ENCODE data around the gene ING1. TPM values are rescaled to one million over a fixed set of nuclear protein-coding genes. Genes with fewer than 3 reads are reported as not detected.

ING1 gene
- total and polyA plus RNA-seq, 2 donors (not counting 1 experiment from before 2014, with no cell fraction given): 29.1 to 34.2 TPM

- POLR2A ChIA-PET: no interaction called here
Measured at GRCh38 chr13:110726726-110727125, 13.2 kb downstream of the ING1 start.

GRCh38 chr13:110731072-110731471 lies 17.6 kb downstream of the ING1 start:
- H2AFZ ChIP-seq (ENCODE audit: insufficient read depth, low read depth, low read length, poor library complexity, severe bottlenecking): no peak overlapping the region
- TF ChIP-seq CTCF (IDR thresholded peaks at IDR 0.05) (no peak), EZH2 (IDR thresholded peaks at IDR 0.05; ENCODE audit: borderline replicate concordance, insufficient read depth, low read depth, low read length, poor library complexity, severe bottlenecking) (no peak)
- H3K27ac ChIP-seq (ENCODE audit: low read length in 2 of 2): no peak overlapping the region
- no peak overlapping the region for H3K4me3 ChIP-seq (ENCODE audit: control extremely low read depth in 1 of 5, extremely low read depth in 1 of 5, insufficient read depth in 1 of 5, low read depth in 2 of 5, low read length in 4 of 5)
- ChIA-PET CTCF (no interaction called here), POLR2A (no interaction called here)
- Mint-ChIP-seq H3K27me3 (no peaks in the 10 kb centered on the region), H3K27ac (no peak overlapping the region), H3K4me1 (peaks cover 25% of the 10 kb centered on the region), H3K9me3 (ENCODE audit: insufficient read depth) (no peaks in the 10 kb centered on the region), H3K4me3 (no peak overlapping the region)
- no peaks in the 10 kb centered on the region for H3K27me3 ChIP-seq (replicated peaks in 1 of 4; ENCODE audit: control extremely low read depth in 1 of 4, control insufficient read depth in 3 of 4, insufficient read depth in 4 of 4, low read length in 3 of 4)
- DNase-seq (no peak), ATAC-seq (ENCODE audit: low read depth) (no peak)
- H3K36me3 ChIP-seq (replicated peaks in 1 of 2; ENCODE audit: control extremely low read depth in 1 of 2, control insufficient read depth in 1 of 2, extremely low read depth in 1 of 2, insufficient read depth in 2 of 2, low read length in 1 of 2): no peaks in the 10 kb centered on the region
- H3K9ac ChIP-seq (ENCODE audit: low read length): no peak overlapping the region
- peaks cover 52% of the 10 kb centered on the region for H3K79me2 ChIP-seq (ENCODE audit: control insufficient read depth, insufficient read depth, low read length)
- no peaks in the 10 kb centered on the region for H3K9me3 ChIP-seq (ENCODE audit: control extremely low read depth in 1 of 3, control insufficient read depth in 2 of 3, insufficient read depth in 1 of 3, low read length in 2 of 3)
- intact Hi-C loops (cut with micrococcal nuclease): no loop called here
- peaks cover 0 to 9% of the 10 kb centered on the region in 2 donors for H3K4me1 ChIP-seq (ENCODE audit: control insufficient read depth in 2 of 2, insufficient read depth in 2 of 2, low read length in 2 of 2)
- H4K20me1 ChIP-seq (ENCODE audit: control insufficient read depth, insufficient read depth, low read length, poor library complexity, severe bottlenecking): no peaks in the 10 kb centered on the region
- H3K4me2 ChIP-seq (replicated peaks; ENCODE audit: low read depth, low read length, poor library complexity, severe bottlenecking): no peak overlapping the region
- 100% methylated on average over 2 of the region's 3 CpGs for WGBS (ENCODE audit: insufficient coverage)

More at GRCh38 chr13:110726726-110727125, 13.2 kb downstream of the ING1 start:
- Histone ChIP-seq H2AFZ (ENCODE audit: insufficient read depth, low read depth, low read length, poor library complexity, severe bottlenecking) (peak overlapping the region; percentile 39), H3K9ac (ENCODE audit: low read length) (no peak overlapping the region), H3K9me3 (ENCODE audit: control extremely low read depth in 1 of 3, control insufficient read depth in 2 of 3, insufficient read depth in 1 of 3, low read length in 2 of 3) (no peaks in the 10 kb centered on the region), H3K4me3 (ENCODE audit: control extremely low read depth in 1 of 5, extremely low read depth in 1 of 5, insufficient read depth in 1 of 5, low read depth in 2 of 5, low read length in 4 of 5) (no peak overlapping the region), H3K4me1 (ENCODE audit: control insufficient read depth in 2 of 2, insufficient read depth in 2 of 2, low read length in 2 of 2) (peaks cover 0 to 9% of the 10 kb centered on the region in 2 donors), H3K27me3 (replicated peaks in 1 of 4; ENCODE audit: control extremely low read depth in 1 of 4, control insufficient read depth in 3 of 4, insufficient read depth in 4 of 4, low read length in 3 of 4) (no peaks in the 10 kb centered on the region), H3K27ac (ENCODE audit: low read length in 2 of 2) (peak overlapping the region in 1 of 2 donors; percentile 4), H3K36me3 (replicated peaks in 1 of 2; ENCODE audit: control extremely low read depth in 1 of 2, control insufficient read depth in 1 of 2, extremely low read depth in 1 of 2, insufficient read depth in 2 of 2, low read length in 1 of 2) (peaks cover 0 to 11% of the 10 kb centered on the region in 2 experiments), H3K79me2 (ENCODE audit: control insufficient read depth, insufficient read depth, low read length) (peaks cover 71% of the 10 kb centered on the region), H4K20me1 (ENCODE audit: control insufficient read depth, insufficient read depth, low read length, poor library complexity, severe bottlenecking) (peaks cover 13% of the 10 kb centered on the region), H3K4me2 (replicated peaks; ENCODE audit: low read depth, low read length, poor library complexity, severe bottlenecking) (peak overlapping the region; percentile 27)
- no peaks in the 10 kb centered on the region for H3K27me3 Mint-ChIP-seq
- WGBS (ENCODE audit: insufficient coverage): 83% methylated on average over 4 of the region's 9 CpGs
- H3K4me1 Mint-ChIP-seq: peaks cover 27% of the 10 kb centered on the region
- H3K9me3 Mint-ChIP-seq (ENCODE audit: insufficient read depth): no peaks in the 10 kb centered on the region
- intact Hi-C loops (cut with micrococcal nuclease): no loop called here
- TF ChIP-seq EZH2 (IDR thresholded peaks at IDR 0.05; ENCODE audit: borderline replicate concordance, insufficient read depth, low read depth, low read length, poor library complexity, severe bottlenecking) (no peak), CTCF (IDR thresholded peaks at IDR 0.05) (no peak)
- CTCF ChIA-PET: no interaction called here
- DNase-seq (peak; percentile 38), ATAC-seq (ENCODE audit: low read depth) (peak; percentile 54)
- H3K27ac Mint-ChIP-seq: peak overlapping the region; percentile 74
- no peak overlapping the region for H3K4me3 Mint-ChIP-seq

All from B cell (primary cell).